ENCODE results near the gene CLDN11.

Gene CLDN11

GRCh38 chr3:170473358-170473757, 54.7 kb downstream of the CLDN11 start:
- no peak for FAIRE-seq

GRCh38 chr3:170475092-170475685, 56.5 kb downstream of the CLDN11 start:
- FAIRE-seq = no peak

GRCh38 chr3:170476291-170476690, 57.6 kb downstream of the CLDN11 start:
- no peak for FAIRE-seq

- FAIRE-seq = no peak
Measured at GRCh38 chr3:170477395-170477794, 58.7 kb downstream of the CLDN11 start.

- no peak for FAIRE-seq
Measured at GRCh38 chr3:170480111-170480510, 61.4 kb downstream of the CLDN11 start.

GRCh38 chr3:170482199-170482598, 63.5 kb downstream of the CLDN11 start:
- no peak for FAIRE-seq

GRCh38 chr3:170483485-170484262, 65.0 kb downstream of the CLDN11 start:
- no peak for FAIRE-seq

Data from TTC549 (cell line).